Hematopoietic multipotent progenitor cell treated with erythropoietin and hydrocortisone succinate and interleukin-3 and kit ligand, for 8 days (in vitro differentiated cells): ENCODE results near the gene ATXN7L1.
A peak's percentile ranks its signal among the peaks of the same experiment; 100 is the strongest.

Source experiments
- DNase-seq: peaks from one replicate; pipeline ENCODE4 v3.0.0-alpha.2; 2015

Gene ATXN7L1

GRCh38 chr7:105691680-105692564, 184.5 kb downstream of the ATXN7L1 start:
- peak; percentile 59 for DNase-seq

GRCh38 chr7:105691082-105691679, 185.2 kb downstream of the ATXN7L1 start:
- peak; percentile 7 for DNase-seq

GRCh38 chr7:105690325-105690945, 186.0 kb downstream of the ATXN7L1 start:
- DNase-seq = no peak

- DNase-seq = no peak
Observed at GRCh38 chr7:105689067-105689819, 187.2 kb downstream of the ATXN7L1 start.

GRCh38 chr7:105688617-105689016, 187.8 kb downstream of the ATXN7L1 start:
- no peak for DNase-seq

GRCh38 chr7:105685161-105685560, 191.2 kb downstream of the ATXN7L1 start:
- no peak for DNase-seq

GRCh38 chr7:105682341-105683060, 193.9 kb downstream of the ATXN7L1 start:
- DNase-seq = no peak

GRCh38 chr7:105680505-105681187, 195.8 kb downstream of the ATXN7L1 start:
- DNase-seq = no peak

GRCh38 chr7:105678811-105679495, 197.4 kb downstream of the ATXN7L1 start:
- DNase-seq = peak; percentile 86

GRCh38 chr7:105677817-105678573, 198.4 kb downstream of the ATXN7L1 start:
- peak; percentile 86 for DNase-seq

- DNase-seq = peak; percentile 50
Observed at GRCh38 chr7:105677410-105677730, 199.0 kb downstream of the ATXN7L1 start.

- peak; percentile 73 for DNase-seq
Observed at GRCh38 chr7:105675934-105676371, 200.4 kb downstream of the ATXN7L1 start.

- no peak for DNase-seq
Observed at GRCh38 chr7:105674200-105674920, 202.0 kb downstream of the ATXN7L1 start.

GRCh38 chr7:105673367-105674084, 202.9 kb downstream of the ATXN7L1 start:
- no peak for DNase-seq

- DNase-seq = no peak
Observed at GRCh38 chr7:105672801-105673200, 203.6 kb downstream of the ATXN7L1 start.

GRCh38 chr7:105666324-105666723, 210.1 kb downstream of the ATXN7L1 start:
- no peak for DNase-seq

- no peak for DNase-seq
Observed at GRCh38 chr7:105665684-105666083, 210.7 kb downstream of the ATXN7L1 start.

GRCh38 chr7:105664816-105665525, 211.4 kb downstream of the ATXN7L1 start:
- peak; percentile 35 for DNase-seq
